Central memory CD4-positive, alpha-beta T cell (primary cell): ENCODE results near the gene CEP57.
"Not testable (repeated sequence)": the region's sequence is repeated elsewhere in the genome, so short reads cannot be mapped to it uniquely, and the experiment has no call there.

Experiments
- DNase-seq: peaks from one replicate; pipeline ENCODE4 v3.0.0; 2022

Gene CEP57

DNA sequence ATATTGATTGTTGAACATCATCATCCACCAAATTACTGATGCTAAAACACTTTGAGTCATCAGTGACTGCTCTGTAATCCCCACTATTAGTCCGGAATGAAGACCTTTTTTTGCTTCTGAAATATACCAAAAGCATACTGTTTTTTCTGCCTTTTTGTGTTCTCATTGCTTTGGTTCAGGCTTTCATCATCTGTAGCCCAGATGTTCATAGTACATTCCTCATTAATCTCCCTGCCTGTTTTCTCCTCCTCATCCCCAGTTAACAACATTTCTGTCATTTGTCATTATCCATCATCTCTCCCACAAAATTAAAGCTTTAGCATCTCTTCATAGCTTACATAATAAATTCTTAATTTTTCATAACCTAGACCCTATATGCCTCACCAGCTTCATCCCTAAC, 9.2 kb downstream of the CEP57 start:
- DNase-seq = no peak

- DNase-seq = no peak
Measured at GRCh38 chr11:95800438-95800837, 10.1 kb downstream of the CEP57 start.

DNA sequence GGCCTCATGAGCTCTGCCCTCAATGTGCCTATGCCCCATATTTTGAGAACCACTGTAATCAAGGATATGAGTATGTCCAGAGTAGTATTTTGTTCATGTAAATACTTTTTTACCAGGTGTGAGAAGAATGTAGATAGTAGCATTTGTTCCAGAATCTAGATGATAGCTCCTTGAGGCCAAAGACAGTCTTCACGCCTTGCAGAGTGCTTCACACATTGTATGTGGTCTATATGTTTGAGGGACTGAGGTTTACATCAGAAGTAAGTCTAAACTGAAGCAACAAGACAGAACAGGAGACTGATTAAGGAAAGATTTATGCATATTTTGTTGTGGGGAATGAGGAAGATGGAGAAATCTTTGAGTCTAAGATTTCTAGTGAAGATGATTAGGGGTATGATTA, 12.5 kb downstream of the CEP57 start:
- no peak for DNase-seq

DNA sequence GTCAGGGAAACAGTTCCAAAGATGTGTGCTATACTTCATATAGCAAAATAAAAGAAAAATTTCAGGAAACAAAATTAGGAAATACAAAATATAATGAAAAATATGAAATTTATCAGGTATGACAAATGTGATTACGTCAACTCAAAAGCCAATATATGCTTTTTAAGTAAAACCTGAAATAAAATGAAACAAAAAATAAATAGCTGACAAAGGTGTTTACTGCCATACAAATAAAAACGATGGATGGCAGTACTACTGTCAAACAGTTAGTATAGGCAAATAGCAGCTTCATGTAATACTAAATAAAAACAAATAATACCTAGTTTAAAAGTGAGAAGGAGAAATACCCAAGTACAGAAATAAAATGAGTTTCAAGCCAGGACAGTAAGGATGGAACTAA, 13.7 kb downstream of the CEP57 start:
- no peak for DNase-seq

GRCh38 chr11:95805869-95806268, 15.6 kb downstream of the CEP57 start:
- no peak for DNase-seq

GRCh38 chr11:95806464-95806863, 16.2 kb downstream of the CEP57 start:
- DNase-seq = peak; percentile 12

GRCh38 chr11:95811052-95811451, 20.8 kb downstream of the CEP57 start:
- DNase-seq = not testable (repeated sequence)

GRCh38 chr11:95816037-95816436, 25.7 kb downstream of the CEP57 start:
- no peak for DNase-seq

- DNase-seq = no peak
Measured at GRCh38 chr11:95821640-95822039, 31.3 kb downstream of the CEP57 start.

- DNase-seq = no peak
Measured at GRCh38 chr11:95827696-95828095, 37.4 kb downstream of the CEP57 start.

- DNase-seq = no peak
Measured at GRCh38 chr11:95829580-95830259, 39.4 kb downstream of the CEP57 start.

DNA sequence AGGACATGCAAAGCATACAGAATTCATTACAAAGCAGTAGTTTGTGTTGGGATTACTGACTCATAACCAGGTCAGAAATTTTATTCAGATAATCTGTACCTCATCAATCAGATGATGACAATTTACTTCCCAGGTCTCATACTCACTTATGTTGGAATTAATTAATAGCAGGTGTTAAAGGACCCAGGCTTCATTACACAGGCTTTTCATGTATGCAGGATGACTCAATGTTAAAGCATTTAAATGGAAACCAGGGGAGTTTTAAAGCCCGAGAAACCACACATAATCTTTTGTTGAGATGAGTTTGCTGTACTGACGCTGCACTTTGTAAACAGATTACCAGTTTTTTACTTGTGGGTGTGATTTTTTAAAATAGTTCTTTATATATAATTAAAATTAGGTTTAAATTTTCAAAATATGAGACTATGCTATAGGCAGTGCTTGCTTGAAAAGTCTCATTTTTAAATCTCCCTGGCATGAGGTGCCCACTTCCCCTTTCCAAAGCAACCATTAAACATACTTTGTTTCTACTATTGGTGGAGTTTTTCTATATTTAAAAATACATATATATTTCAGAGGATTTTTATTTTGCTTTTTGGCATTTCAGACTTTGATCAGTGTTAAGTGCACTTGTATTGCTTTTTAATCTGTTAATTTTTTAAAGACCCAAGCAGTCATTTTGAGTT, 41.0 kb downstream of the CEP57 start:
- DNase-seq = no peak

GRCh38 chr11:95832763-95833162, 42.5 kb downstream of the CEP57 start:
- no peak for DNase-seq

GRCh38 chr11:95833378-95833777, 43.1 kb downstream of the CEP57 start:
- no peak for DNase-seq

- DNase-seq = no peak
Measured at GRCh38 chr11:95835351-95835750, 45.1 kb downstream of the CEP57 start.

DNA sequence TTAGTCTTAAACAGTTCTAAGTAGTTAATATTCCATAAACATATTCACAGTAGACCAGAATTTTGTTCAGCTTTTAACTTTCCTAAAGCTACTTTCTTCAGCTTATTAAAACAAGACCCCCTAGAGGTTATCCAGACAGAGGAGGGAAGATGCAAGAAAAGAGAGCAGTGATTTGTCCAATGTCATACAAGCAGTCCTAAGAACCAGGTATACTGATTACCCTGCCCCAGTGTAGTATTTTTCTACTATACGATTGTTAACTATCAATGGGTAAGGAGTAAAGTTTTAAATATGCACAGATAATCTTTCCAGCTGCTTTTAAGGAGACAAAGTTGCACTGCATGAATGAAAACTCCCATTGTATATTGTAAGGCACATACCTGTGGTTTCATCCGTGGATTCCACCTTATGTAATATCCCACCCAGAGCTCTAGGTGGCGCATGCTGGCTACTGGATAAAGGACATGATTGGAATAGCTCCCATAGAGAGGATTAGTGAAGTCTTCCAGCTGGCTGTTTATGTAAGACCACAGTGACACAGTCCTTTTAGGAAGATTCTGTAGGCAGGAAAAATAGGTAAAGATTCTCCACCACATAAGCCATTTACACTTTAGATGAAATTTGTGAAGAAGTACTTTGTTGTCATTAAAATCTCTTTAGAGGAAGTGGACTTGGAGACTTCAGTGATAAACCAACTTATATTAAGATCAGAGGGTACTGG, 45.6 kb downstream of the CEP57 start:
- DNase-seq = peak; percentile 48

GRCh38 chr11:95845167-95845566, 54.9 kb downstream of the CEP57 start:
- DNase-seq = no peak

GRCh38 chr11:95849087-95849825, 59.0 kb downstream of the CEP57 start:
- no peak for DNase-seq

DNA sequence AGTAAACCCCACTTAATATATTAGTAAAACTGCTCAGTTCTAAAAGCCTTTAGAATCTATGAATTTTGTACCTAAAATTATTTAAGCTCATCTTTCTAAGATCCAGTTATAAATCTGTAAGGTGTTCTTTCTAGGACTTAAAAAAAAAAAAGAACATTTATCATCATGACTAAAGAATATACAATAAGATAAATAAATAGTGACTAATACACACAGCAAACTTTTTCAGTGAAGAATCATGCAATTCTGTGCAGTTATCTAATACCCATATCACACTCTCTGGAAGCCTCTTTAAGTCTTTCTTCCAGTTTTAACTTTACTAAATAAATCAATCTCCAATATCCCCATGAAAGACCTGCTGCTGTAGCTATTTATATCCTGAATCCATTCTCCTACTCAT, 59.8 kb downstream of the CEP57 start:
- DNase-seq = no peak

- no peak for DNase-seq
Measured at GRCh38 chr11:95853138-95853537, 62.8 kb downstream of the CEP57 start.

DNA sequence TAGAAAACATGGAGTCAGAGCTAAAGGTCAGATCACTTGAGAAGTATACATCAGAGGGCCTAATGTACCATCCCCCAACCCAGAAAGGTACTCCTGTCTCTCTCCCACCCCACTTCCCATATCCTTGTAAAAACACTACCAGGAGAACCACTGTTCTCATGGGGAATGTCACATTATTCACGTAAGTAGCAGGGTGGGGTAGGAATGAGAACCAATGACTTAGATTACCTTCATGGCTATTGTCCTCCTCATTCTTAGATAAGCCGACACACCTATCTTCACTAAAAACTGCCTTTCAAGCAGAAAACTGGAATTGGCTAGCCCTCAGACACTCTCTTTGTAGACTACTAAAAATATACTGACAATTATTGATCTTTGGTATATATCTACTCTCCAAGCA, 63.6 kb downstream of the CEP57 start:
- DNase-seq = no peak

DNA sequence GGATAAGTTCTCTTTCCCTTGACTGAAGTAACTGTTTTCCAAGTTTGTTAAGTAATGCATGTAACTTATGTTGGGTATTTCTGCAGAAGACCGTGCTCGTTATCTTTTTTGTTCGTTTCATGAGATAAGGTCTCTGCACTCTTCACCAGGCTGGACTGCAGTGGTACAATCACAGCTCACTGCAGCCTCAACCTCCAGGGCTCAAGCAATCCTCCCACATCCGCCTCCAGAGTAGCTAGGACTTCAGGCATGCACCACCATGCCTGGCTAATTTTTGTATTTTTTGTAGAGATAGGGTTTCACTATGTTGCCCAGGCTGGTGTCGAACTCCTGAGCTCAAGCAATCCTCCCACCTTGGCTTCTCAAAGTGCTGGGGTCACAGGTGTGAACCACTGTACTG, 64.1 kb downstream of the CEP57 start:
- DNase-seq = not testable (repeated sequence)

- DNase-seq = not testable (repeated sequence)
Measured at GRCh38 chr11:95860024-95860423, 69.7 kb downstream of the CEP57 start.
